ENCODE data around the gene PGGHG. TPM values are rescaled to one million over a fixed set of nuclear protein-coding genes. Genes with fewer than 3 reads are reported as not detected.

The PGGHG gene
- total RNA-seq, 1 donor from 2014 or later = 49.5 TPM

GRCh38 chr11:289398-289711 lies 429 bp downstream of the PGGHG start:
- no peaks in the 10 kb centered on the region for H3K27me3 Mint-ChIP-seq (ENCODE audit: low read depth)
- TF ChIP-seq, protein P1, sequence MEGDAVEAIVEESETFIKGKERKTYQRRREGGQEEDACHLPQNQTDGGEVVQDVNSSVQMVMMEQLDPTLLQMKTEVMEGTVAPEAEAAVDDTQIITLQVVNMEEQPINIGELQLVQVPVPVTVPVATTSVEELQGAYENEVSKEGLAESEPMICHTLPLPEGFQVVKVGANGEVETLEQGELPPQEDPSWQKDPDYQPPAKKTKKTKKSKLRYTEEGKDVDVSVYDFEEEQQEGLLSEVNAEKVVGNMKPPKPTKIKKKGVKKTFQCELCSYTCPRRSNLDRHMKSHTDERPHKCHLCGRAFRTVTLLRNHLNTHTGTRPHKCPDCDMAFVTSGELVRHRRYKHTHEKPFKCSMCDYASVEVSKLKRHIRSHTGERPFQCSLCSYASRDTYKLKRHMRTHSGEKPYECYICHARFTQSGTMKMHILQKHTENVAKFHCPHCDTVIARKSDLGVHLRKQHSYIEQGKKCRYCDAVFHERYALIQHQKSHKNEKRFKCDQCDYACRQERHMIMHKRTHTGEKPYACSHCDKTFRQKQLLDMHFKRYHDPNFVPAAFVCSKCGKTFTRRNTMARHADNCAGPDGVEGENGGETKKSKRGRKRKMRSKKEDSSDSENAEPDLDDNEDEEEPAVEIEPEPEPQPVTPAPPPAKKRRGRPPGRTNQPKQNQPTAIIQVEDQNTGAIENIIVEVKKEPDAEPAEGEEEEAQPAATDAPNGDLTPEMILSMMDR (IDR thresholded peaks at IDR 0.05) = no peak
- H3K9me3 Mint-ChIP-seq (ENCODE audit: low read depth) = no peaks in the 10 kb centered on the region
- peak overlapping the region; percentile 22 for H3K27ac Mint-ChIP-seq (ENCODE audit: unreplicated experiment)
- H3K4me1 Mint-ChIP-seq (ENCODE audit: low read depth) = peaks cover 16% of the 10 kb centered on the region
- H3K36me3 Mint-ChIP-seq (ENCODE audit: low read depth) = peaks cover 9% of the 10 kb centered on the region
- H3K4me3 Mint-ChIP-seq (ENCODE audit: unreplicated experiment) = peak overlapping the region; percentile 67
- DNase-seq (ENCODE audit: low spot score) = no peak

DNA sequence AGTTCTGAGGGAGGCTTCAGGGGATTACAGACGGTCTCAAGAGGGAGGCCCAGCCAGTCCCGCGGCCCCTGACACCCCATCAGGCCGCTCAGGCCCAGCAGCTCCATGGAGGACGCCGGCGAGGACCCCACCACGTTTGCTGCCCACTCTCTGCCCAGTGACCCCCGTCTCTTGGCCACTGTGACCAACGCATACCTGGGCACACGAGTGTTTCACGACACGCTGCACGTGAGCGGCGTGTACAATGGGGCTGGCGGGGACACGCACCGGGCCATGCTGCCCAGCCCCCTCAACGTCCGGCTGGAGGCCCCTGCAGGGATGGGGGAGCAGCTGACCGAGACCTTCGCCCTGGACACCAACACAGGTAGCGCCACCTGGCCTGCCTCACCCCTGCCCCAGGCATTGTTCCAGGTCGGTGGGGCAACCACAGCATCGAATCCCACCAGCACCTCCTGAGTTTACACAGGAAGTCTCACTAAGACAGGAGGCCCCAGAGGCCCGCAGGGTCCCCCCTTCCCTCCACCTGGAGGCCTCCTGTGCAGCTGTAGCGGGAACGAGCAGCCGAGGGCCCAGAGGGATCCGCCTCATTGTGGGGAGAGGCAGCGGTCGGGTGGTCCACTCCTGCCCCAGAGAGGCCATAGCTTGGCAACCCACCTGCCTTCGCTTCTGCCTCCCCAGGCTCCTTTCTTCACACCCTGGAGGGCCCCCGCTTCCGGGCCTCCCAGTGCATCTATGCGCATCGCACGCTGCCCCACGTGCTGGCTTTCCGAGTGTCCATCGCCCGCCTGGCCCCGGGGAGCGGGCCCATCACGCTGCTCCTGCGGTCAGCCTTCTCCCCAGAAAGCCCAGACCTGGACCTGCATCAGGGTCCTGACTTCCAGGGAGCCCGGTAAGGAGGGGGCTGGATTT lies 1.0 kb downstream of the PGGHG start:
- peaks cover 9% of the 10 kb centered on the region for H3K36me3 Mint-ChIP-seq (ENCODE audit: low read depth)
- H3K27me3 Mint-ChIP-seq (ENCODE audit: low read depth) = no peaks in the 10 kb centered on the region
- no peaks in the 10 kb centered on the region for H3K9me3 Mint-ChIP-seq (ENCODE audit: low read depth)
- H3K4me1 Mint-ChIP-seq (ENCODE audit: low read depth) = peaks cover 16% of the 10 kb centered on the region
- H3K4me3 Mint-ChIP-seq (ENCODE audit: unreplicated experiment) = peak overlapping the region; percentile 67
- TF ChIP-seq, protein P1 (IDR thresholded peaks at IDR 0.05) = no peak
- H3K27ac Mint-ChIP-seq (ENCODE audit: unreplicated experiment) = no peak overlapping the region
- peak; percentile 85 for DNase-seq (ENCODE audit: low spot score)

DNA sequence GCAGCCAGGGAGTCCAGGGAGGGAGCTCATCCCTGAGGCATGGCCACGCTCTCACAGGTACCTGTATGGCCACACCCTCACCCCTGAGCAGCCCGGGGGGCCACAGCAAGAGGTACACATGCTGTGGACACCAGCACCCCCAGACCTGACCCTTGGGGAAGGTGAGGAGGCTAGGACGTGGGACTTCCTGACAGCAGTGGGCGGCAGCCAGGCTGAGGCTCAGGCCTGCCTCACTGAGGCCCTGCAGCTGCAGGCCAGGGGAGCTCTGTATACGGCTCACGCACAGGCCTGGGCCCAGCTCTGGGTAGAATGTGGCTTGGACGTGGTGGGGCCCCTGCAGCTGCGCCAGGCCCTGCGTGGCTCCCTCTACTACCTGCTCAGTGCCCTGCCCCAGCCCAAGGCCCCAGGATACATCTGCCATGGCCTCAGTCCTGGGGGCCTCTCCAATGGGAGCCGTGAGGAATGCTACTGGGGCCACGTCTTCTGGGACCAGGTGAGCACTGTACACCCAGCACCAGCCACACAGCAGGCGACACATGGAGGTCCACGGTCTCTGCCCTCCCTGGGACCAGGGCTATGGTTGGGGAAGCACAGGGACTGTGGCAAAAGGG lies 1.8 kb downstream of the PGGHG start:
- peak overlapping the region; percentile 16 for H3K4me3 Mint-ChIP-seq (ENCODE audit: unreplicated experiment)
- peak; percentile 86 for DNase-seq (ENCODE audit: low spot score)
- H3K27ac Mint-ChIP-seq (ENCODE audit: unreplicated experiment) = peak overlapping the region; percentile 2

GRCh38 chr11:291281-292210 lies 2.6 kb downstream of the PGGHG start:
- peaks cover 9% of the 10 kb centered on the region for H3K36me3 Mint-ChIP-seq (ENCODE audit: low read depth)
- H3K27ac Mint-ChIP-seq (ENCODE audit: unreplicated experiment) = peak overlapping the region; percentile 2

More for the DNA sequence above, 1.8 kb downstream of the PGGHG start:
- TF ChIP-seq, protein P1 (IDR thresholded peaks at IDR 0.05) = no peak
- peaks cover 16% of the 10 kb centered on the region for H3K4me1 Mint-ChIP-seq (ENCODE audit: low read depth)
- H3K27me3 Mint-ChIP-seq (ENCODE audit: low read depth) = no peaks in the 10 kb centered on the region
- H3K9me3 Mint-ChIP-seq (ENCODE audit: low read depth) = no peaks in the 10 kb centered on the region
- peaks cover 9% of the 10 kb centered on the region for H3K36me3 Mint-ChIP-seq (ENCODE audit: low read depth)

More at GRCh38 chr11:291281-292210, 2.6 kb downstream of the PGGHG start:
- TF ChIP-seq, protein P1 (IDR thresholded peaks at IDR 0.05) = no peak
- Mint-ChIP-seq H3K4me3 (ENCODE audit: unreplicated experiment) (no peak overlapping the region), H3K27me3 (ENCODE audit: low read depth) (no peaks in the 10 kb centered on the region), H3K9me3 (ENCODE audit: low read depth) (no peaks in the 10 kb centered on the region), H3K4me1 (ENCODE audit: low read depth) (peaks cover 16% of the 10 kb centered on the region)
- DNase-seq (ENCODE audit: low spot score) = peak; percentile 90
